Measurements from ENCODE around the gene SENP2.

GRCh38 chr3:185658943-185659342 lies 72.8 kb downstream of the SENP2 start:
- TF ChIP-seq REST (IDR thresholded peaks at IDR 0.05) (no peak), HNF4G (IDR thresholded peaks at IDR 0.05) (no peak), JUND (IDR thresholded peaks at IDR 0.05) (no peak), GABPA (IDR thresholded peaks at IDR 0.05 in 1 of 2, conservative IDR thresholded peaks at IDR 0.05 in 1 of 2) (no peak), RAD21 (IDR thresholded peaks at IDR 0.05) (no peak), MAX (IDR thresholded peaks at IDR 0.05) (no peak), TAF1 (conservative IDR thresholded peaks at IDR 0.05) (no peak), CTCF (IDR thresholded peaks at IDR 0.05; ENCODE audit: low read depth, low read length, missing input control) (no peak)
